HK-2 (cell line): ENCODE data around the gene GSTM2.

Experiments used
- DNase-seq: peaks from one replicate; pipeline ENCODE4 v3.0.0-alpha.2; 2018; ENCODE audit not compliant: unreplicated experiment

GSTM2 gene

DNA sequence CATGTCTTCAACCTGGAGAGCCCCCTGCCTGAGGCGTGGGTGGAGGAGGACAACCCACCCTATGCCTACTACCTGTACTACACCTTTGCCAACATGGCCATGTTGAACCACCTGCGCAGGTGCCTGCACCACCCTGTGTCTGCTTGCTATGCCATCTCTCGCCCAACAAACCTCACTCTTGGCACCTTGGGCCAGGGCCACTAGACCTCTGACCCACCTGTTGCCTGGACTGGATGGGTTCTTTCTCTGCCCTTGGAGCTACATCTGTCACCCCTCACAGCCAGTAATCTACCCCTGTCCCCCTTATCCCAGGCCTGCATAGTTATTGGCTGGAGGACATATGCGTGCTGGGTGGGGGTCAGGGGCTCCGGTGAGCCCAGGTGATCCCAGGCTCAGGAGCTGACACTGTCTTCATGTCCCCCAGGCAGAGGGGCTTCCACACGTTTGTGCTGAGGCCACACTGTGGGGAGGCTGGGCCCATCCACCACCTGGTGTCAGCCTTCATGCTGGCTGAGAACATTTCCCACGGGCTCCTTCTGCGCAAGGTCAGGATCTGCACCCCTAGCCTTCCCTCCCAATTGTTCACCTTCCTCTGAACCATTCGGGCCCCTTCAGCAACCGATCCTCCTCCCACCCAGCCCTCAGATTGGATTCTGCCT lies 38.4 kb upstream of the GSTM2 start:
- DNase-seq = no peak

DNA sequence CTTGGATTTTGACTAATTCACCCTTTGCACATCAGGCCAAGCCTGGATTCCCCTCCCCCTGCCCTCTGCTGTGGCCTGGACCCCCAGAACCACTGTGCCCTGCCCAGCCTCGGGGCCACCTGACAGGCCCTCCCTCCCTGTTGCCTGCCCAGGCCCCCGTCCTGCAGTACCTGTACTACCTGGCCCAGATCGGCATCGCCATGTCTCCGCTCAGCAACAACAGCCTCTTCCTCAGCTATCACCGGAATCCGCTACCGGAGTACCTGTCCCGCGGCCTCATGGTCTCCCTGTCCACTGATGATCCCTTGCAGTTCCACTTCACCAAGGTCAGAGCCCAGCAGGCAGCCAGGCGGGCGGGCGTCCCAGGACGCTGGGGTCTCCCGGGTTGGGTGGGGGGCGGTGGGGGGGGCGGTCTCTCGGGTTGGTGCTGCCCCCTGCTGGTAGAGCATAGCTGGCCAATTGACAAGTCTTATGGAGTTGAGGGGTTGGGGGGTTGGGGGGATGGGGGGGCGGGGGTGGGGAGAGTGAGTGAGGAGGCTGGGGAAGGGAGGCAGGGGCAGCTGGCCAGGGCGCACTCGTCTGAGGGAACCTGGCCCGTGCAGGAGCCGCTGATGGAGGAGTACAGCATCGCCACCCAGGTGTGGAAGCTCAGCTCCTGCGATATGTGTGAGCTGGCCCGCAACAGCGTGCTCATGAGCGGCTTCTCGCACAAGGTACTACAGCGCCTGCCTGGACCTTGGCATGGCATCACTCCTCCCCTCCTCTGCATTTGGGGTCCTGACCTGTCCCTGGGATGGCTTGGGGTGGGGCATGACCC lies 37.6 kb upstream of the GSTM2 start:
- DNase-seq = no peak

DNA sequence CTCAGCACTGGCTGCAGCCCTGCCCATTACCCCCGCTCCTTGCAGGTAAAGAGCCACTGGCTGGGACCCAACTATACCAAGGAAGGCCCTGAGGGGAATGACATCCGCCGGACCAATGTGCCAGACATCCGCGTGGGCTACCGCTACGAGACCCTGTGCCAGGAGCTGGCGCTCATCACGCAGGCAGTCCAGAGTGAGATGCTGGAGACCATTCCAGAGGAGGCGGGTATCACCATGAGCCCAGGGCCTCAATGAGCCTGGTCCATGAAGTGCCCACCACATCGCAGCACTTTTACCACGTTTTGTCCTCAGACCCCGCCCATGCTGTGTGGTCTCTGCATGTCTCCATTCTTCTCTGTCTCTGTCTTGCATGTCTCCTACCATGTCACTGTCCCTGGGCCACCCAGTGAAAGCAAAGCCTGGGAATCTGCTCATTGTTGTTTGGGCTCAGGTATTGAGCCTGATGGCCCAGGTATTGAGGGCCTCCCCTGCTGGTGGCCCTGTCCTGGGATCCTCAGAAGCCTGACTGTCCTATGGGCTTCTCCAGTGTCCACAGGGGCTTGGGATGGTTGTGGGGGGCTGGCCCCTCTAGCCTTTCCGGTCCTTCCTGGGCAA lies 36.9 kb upstream of the GSTM2 start:
- DNase-seq = no peak

DNA sequence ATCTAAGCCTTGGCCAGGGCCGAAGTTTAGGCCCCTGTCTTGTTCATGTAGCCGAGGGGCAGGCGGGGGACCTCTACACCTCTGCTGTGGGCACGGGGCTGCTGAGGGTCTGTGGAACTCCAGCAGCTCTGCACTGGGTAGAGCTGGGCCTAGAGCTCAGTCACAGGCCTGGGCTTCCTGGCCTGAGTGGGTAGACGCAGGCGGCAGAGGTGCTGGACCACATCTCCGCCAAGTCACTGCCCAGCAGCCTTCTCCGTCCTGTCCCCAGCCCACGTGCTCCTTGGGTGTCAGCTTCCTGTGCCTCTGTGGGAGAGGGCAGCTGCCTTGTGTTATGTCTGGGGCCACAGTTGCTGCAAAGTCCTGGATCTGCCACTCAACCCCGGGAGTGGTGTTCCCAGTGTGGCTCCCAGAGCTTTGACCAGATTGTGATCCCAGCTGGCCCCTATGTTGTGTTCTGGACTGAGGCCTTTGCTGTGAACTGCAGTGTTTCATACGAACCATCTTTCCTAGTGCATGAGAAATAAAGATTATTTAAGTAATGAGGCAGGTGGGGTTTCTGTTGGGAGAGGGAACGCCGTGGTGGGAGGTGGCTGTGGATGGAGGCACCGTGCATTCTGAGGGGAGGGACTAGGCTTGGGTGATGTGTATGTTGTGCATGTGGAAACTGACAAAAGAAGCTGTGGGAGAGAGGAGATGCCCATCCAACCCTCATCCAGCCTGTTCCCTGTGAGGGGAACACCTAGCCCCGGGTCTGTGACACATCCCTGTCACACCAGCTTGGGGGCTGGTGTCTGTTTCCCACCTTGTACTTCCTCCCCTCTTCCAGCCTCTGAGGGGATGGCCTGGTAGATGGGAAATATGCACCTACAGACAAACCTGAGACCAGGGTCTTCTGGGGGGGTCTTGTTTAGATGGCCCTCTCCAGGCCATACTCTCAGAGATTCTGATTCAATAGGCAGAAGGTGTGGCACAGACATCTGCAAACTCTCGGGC lies 36.0 kb upstream of the GSTM2 start:
- DNase-seq = no peak

DNA sequence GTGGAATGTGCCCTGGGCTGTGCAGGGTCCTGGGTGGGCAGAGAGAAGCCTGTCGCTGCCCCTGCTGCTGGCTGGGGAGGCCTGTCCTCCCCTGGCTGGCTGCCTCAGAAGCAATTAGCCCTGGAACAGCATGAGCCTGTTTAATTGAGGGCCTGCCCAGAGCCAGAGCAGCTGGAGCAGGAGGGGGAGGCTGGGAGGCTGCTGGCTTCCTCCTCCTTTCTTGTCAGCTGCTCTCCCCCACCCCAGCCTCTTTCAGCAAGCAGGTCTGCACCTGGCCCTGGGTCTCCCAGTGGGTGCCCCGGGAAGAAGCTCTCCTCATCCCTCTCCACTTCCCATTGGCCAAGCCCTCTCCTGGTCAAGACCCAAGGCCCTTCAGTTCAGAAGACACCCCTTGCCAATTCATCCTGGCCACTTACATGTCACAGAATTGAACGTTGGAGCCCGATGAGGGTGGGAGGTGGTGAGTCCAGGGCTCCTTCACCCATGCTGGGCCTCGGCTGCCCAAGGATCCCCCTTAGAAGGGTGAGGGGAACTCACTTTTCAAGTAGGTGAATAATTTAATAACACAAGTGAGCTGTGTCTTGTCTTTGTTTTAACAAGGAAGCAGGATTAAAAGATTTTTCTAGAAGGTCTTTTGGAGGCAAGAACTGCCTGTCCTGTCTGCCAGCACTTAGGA lies 35.0 kb upstream of the GSTM2 start:
- no peak for DNase-seq

DNA sequence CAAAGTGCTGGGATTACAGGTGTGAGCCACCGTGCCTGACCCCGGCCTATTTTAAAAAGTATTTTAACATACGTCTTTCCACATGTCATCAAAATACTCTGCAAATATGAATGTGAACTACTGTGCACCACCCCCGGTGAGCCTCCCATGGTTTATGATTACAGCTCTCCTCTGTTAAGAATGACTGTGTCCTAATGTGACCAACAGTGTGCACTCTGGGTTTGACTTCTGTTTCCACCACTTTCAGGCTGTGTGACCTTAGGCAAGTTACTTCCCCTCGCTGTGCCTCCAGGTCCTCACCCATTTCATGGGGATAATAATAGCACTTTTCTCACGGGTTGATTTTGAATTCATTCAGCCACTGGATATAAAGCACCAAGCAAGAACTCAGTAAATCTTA lies 33.6 kb upstream of the GSTM2 start:
- DNase-seq = no peak

DNA sequence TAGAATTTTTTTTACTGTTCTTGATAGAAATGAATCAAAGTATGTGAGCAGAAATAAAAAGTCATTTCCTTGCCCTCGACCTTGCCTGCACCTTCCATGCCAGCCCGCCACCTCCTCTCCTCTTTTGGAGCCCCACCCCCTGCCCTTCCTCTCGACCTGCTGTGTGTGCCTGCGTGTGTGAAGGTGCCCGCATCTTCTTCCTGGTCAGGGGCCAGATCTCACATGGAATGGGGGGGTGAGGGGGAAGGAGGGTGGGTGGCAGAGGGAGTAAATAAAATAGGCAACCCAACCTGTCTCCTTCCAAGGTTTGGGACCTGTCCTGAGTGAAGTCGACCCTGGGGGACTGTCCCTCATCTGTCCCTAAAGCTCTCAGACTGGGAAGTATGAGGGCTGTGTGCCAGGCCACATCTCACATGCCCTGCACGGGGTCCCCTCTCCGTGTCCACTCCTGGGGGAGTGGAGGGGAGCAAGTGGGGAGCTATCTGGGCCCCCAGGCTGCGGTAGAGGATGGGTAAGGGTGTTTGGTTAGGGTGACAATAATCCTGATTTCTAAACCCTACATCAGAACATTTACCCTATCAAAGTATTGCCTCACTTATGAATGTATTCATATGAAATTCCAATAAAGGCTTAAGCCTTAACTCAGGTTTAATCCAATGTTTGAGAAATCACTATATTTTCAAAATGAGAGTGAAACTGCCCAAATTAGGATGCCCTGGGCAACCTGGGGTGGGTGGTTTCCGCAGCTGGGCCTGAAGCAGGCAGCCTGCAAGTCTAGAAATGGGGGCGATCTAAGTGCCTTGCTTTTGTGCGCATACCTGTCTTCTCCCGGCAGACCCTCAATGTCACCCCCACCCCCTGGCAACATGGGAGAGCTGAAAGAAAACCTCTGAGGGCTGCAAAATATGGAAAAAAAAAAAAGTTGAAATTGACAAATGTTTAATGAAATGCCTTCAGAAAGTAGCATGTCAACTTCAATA lies 32.8 kb upstream of the GSTM2 start:
- DNase-seq = no peak

DNA sequence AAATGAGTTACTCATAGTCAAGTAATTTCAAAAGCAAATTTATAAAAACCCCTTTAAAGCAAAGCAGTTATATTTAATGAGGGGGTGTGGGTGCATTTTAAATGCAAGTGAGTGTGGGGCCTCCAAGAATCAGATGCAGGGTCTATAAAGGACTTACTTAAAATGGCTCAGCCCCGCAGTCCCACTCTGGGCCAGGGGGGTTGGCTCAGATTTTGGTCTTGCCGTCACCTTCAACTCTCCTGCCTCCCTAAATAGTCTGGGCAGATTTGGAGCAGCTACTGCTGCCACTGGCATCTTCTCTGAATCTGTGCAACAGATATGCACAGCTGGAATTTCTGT lies 32.0 kb upstream of the GSTM2 start:
- no peak for DNase-seq

DNA sequence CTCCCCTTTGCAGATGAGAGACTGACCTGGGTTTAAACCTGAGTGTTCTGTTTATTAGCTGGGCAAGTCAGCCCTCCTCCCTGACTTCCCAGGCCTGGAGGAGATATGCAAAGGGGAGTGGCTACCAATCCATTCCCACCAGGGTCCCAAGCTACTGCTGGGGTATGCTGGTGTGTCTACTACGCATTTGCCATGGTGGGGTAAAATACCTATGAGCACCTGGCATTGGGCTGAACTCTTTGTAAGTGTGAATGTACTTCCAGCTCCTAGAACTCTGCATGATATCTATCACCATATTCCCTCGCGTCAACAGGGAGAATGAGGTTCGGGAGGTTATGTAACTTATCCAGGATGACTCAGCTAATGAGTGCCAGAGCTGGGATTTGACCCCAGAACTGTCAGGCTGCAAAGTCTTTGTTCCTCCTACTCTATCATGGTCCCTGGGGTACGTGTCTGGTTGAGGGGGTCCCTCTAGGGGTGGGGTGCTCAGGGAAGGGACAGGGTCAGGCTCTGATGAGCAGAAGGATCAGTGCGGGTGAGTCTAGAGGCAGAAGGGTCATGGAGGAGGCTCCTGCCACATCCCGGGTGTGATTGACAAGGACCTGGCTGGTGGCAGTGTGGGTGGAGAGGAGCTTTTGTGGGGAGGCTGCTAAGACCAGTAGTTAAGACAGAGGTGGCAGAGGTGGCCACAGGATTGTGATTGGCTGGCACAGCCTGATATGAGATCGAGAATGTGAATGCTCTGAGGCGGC lies 31.5 kb upstream of the GSTM2 start:
- DNase-seq = no peak

DNA sequence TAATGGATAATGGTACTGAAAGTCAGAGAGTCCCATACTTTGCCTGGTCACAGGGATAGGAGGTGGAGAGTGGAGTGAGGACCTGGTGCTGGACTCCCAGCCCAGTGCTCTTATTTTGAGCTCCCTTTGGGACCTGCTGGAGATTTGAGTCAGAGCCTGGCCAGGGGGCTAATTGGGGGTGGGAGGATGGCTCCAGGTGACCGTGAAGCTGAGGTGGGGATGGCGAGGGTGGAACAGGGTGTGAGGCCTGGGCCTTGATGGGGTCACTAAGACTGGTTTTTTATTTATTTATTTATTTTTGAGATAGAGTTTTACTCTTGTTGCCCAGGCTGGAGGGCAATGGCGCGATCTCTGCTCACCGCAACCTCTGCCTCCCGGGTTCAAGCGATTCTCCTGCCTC lies 30.4 kb upstream of the GSTM2 start:
- DNase-seq = no peak

DNA sequence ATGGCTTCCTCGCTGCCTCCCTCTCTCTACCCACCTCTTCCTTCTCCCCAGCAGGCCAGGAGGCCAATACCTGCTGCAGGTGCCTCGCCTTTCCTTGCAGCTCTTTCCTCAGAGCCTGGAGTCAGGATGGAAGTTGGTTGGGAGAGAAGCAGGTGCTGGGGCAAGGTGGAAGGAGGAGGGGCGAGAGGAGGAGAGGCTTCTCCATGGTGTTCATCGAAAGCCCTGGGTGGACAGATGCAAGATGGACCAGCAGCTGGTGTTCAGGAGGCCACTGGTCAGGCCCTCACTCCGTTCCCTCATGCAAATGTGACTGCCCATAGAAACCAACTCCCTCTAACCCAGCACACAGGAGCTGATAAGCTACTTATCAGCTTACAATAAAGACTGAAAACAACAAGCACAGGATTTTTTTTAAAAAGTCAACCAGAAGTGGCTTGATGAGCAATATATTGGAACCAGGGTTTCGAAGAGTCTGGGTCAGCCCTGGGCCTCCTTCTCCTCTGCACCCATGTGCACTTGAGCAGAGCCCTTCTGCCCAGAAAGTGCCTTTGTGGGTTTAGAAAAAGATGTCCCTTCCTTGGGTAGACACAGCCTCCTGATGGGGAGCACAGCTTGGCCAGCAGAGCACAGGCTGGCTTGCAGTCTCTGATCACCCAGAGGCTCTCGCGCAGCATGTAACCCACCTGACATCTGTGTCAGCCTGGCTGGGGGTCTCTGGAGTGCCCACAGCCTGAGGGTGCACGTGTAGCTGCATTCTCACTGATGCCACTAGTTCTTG lies 28.6 kb upstream of the GSTM2 start:
- DNase-seq = no peak

DNA sequence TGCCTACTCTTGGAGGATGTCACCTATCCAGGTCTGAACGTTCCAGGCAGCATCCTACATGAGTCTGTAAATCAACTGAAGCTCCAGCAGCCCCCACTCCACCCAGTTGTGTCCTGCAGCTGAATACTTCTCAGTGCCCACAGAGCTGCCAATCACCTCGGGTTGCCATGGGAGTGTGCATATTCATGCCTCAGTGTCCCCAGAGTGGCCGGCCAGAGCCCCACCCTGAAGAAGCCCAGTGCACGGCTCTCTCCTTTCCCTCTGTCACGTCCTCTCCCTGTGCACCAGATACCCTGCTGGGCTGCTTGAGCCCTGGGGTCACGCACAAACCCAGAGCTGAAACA lies 28.0 kb upstream of the GSTM2 start:
- no peak for DNase-seq

DNA sequence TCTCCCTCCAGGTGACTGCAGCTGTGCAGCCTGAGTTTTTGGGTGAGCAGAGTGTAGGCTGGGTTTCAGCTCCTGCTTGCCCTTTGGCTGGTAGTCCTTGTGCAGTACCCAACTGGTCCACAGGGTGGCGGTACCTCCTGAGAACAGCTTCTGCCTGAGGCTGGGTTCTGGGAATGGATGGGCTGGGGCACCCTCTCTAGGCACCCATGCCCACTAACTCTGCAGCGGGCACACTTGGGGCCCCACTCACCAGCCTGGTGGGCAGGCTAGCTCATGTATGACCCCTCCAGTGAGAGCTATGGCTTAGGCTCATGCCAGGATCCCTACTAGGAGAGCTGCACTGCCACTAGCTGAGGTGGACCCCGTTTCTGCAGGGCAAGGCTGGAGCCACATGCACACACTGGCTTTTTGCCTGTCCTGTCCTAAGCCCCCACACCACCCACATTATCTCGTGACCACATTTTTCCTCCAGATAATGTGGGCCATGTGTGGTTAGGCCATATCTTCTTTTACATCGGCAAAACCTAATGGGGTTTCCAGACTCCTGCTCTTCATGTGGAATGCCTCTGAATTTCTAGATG lies 27.5 kb upstream of the GSTM2 start:
- peak; percentile 84 for DNase-seq

DNA sequence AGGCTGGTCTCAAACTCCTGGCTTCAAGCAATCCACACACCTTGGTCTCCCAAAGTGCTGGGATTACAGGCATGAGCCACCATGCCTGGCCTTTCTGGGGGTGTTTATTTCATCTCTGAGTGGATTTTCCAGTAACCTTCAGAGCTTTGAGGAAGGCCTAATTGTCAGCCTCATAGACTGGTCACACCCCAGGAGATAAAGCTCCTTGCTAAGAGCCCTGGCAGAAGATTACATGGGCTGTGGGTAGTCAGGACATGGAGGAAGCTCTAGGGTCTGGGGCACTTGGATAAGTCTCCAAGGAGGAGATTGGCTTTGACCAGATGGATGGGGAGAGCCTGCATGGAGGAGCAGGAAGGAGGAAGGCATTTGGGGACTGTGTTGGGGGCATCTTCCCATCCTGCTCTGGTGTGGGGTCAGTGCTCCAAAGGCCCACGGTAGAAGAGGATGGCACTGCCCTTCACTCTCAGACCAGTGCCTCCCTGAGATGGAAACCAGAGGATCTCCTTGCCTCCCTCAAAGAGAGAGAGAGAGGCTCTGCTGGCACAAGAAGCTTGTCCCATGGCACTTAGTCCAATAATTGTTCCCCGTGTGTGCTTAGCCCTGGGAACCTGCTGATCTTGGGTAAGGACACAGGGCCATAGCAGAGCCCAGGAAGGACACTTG lies 26.6 kb upstream of the GSTM2 start:
- no peak for DNase-seq

DNA sequence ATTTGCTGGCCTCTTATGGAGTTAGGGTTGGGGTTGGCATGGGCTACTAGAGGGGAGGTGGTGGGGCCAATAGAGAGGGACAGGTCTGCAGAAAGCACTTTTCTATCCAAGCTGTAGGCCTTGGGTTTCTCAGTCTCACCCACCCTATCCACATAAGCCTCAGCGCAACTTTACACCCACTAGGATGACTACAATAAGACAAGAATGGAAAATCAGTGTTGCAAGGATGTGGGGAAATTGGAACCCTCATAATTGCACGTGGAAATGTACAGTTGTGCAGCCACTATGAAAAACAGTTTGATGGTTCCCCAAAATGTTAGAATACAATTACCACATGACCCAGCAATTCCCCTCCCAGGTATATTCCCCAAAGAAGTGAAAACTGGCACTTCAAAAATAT lies 26.0 kb upstream of the GSTM2 start:
- no peak for DNase-seq

DNA sequence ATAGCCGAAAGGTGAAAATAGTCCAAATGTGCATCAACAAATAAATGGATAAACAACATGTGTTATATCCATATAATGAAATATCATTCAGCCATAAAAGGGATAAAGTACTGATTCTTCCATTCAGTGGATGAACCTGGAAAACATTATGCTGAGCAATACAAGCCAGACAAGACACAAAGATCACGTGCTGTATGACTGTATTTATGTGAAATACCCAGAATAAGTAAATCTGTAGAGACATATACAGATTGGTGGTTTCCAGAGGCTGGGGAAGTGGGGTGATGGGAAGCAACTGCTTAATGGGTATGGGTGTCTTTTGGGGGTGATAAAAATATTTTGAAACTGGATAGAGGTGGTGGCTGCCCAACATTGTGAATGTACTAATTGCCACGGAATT lies 25.2 kb upstream of the GSTM2 start:
- DNase-seq = no peak

DNA sequence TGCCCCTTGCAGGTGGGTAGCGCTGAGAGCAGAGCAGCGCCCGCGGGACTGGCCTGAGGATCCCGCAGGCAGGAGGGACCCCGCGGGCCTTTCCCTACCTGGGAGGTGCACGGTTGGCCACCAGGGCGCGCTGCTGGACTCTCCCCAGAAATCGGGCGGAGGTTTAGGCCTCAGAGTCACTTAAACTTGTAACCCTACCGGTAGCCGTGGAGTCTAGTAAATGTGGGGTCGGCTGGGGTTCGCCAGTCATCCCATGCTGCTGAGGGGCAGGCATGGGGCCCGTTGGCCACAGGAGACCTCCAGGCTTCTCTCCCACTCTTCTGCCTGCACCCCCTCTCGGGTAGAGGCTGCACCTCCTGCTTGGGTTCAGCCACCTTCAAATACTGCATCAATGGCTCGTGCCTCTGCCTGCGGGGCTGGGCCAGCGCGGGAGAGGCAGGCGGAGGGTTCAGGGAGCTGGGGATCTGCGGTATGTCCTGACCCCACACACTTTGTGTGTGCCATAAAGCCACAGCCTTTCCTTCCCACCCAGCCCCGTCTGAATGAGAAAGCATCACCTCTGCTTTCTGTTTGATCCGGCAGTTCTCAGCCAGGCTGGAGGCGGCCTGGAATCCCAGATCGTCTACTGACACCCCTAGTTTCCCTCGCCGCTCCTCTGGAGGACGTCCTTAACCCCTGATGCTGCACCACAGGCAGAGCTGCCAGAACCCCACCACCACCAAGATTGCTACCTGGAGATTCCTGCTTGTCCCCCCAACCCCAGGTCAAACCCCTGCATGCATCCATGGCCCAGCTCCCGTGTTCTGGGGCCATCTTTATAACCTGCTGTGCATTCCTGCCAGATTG lies 24.2 kb upstream of the GSTM2 start:
- DNase-seq = peak; percentile 80
